Measurements from ENCODE around the gene CDC42SE2. TPM values are rescaled to one million over a fixed set of nuclear protein-coding genes. Genes with fewer than 3 reads are reported as not detected.

Gene CDC42SE2
- total RNA-seq, 1 experiment from 2014 or later = 23.2 TPM

DNA sequence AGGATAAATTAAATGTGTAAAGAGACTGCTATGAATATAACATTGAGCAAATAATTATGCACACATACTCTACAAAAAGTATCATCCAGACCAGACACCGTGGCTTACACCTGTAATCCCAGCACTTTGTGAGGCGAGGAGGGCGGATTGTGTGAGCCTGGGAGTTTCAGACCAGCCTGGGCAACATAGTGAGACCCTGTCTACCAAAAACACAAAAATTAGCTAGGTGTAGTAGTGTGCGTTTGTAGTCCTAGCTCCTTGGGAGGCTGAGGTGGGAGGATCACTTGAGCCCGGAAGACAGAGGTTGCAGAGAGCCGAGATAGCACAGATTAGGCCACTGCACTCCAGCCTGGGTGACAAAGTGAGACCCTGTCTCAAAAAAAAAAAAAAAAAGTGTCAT, 2.4 kb upstream of the CDC42SE2 start:
- Mint-ChIP-seq H3K9me3 (no peaks in the 10 kb centered on the region; a peak in 1 of 5 replicates), H3K27me3 (ENCODE audit: low read depth) (no peaks in the 10 kb centered on the region), H3K27ac (no peak overlapping the region), H3K4me3 (no peak overlapping the region), H3K4me1 (peaks cover 20 to 22% of the 10 kb centered on the region in 2 experiments), H3K36me3 (ENCODE audit: insufficient read depth in 1 of 3, low read depth in 3 of 3) (no peaks in the 10 kb centered on the region)
- H3K9me3 ChIP-seq (ENCODE audit: control insufficient read depth, low read depth, low read length) = no peaks in the 10 kb centered on the region
- H2BK20ac ChIP-seq (ENCODE audit: low read depth, low read length, poor library complexity, severe bottlenecking) = no peak overlapping the region
- no peak overlapping the region for H2BK5ac ChIP-seq (ENCODE audit: insufficient read length, low read length)
- TF ChIP-seq, protein P1, sequence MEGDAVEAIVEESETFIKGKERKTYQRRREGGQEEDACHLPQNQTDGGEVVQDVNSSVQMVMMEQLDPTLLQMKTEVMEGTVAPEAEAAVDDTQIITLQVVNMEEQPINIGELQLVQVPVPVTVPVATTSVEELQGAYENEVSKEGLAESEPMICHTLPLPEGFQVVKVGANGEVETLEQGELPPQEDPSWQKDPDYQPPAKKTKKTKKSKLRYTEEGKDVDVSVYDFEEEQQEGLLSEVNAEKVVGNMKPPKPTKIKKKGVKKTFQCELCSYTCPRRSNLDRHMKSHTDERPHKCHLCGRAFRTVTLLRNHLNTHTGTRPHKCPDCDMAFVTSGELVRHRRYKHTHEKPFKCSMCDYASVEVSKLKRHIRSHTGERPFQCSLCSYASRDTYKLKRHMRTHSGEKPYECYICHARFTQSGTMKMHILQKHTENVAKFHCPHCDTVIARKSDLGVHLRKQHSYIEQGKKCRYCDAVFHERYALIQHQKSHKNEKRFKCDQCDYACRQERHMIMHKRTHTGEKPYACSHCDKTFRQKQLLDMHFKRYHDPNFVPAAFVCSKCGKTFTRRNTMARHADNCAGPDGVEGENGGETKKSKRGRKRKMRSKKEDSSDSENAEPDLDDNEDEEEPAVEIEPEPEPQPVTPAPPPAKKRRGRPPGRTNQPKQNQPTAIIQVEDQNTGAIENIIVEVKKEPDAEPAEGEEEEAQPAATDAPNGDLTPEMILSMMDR (conservative IDR thresholded peaks at IDR 0.05) = no peak
- no peak overlapping the region for H4K5ac ChIP-seq (ENCODE audit: insufficient read length, low read depth, low read length)
- no peaks in the 10 kb centered on the region for H3K79me1 ChIP-seq (ENCODE audit: insufficient read depth, low read depth, low read length, poor library complexity, severe bottlenecking)
- no peak overlapping the region for H3K4me2 ChIP-seq (ENCODE audit: insufficient read depth, insufficient read length, low read length)
- H3T11ph ChIP-seq (ENCODE audit: low read length) = no peak overlapping the region
- H4K8ac ChIP-seq (replicated peaks; ENCODE audit: insufficient read length, low read depth, low read length) = no peak overlapping the region
- no peak overlapping the region for H3K9ac ChIP-seq (ENCODE audit: extremely low read depth, insufficient read length, low read length)
- H3K79me2 ChIP-seq (ENCODE audit: insufficient read depth, low read length) = no peaks in the 10 kb centered on the region
- no peak overlapping the region for H3K27ac ChIP-seq (ENCODE audit: insufficient read length, low read depth, low read length)
- H2AFZ ChIP-seq (ENCODE audit: low read length) = no peak overlapping the region
- no peak overlapping the region for H3K23ac ChIP-seq (ENCODE audit: insufficient read length, low read depth, low read length)
- no peak overlapping the region for H4K91ac ChIP-seq (ENCODE audit: insufficient read length, low read depth, low read length)
- H3K14ac ChIP-seq (ENCODE audit: insufficient read depth, low read length) = no peak overlapping the region
- H2BK12ac ChIP-seq (ENCODE audit: insufficient read length, low read depth, low read length) = no peak overlapping the region
- H4K20me1 ChIP-seq (ENCODE audit: control insufficient read depth, insufficient read depth, insufficient read length) = no peaks in the 10 kb centered on the region
- no peak for DNase-seq
- H3K4me1 ChIP-seq (ENCODE audit: insufficient read depth, low read length) = no peaks in the 10 kb centered on the region
- no peaks in the 10 kb centered on the region for H3K23me2 ChIP-seq (ENCODE audit: insufficient read length, low read depth, low read length, poor library complexity, severe bottlenecking)
- H2BK120ac ChIP-seq (ENCODE audit: low read depth, low read length, poor library complexity, severe bottlenecking) = no peak overlapping the region
- no peak overlapping the region for H2AK5ac ChIP-seq (ENCODE audit: insufficient read length, low read length)
- H3K4ac ChIP-seq (ENCODE audit: low read depth, low read length) = no peak overlapping the region
- no CpG with 5 or more reads among the region's 6 CpGs for WGBS (ENCODE audit: extremely low coverage, insufficient read length, low lambda C conversion rate)
- no peak overlapping the region for H2BK15ac ChIP-seq (ENCODE audit: low read depth, low read length)
- H3K18ac ChIP-seq (ENCODE audit: insufficient read length, low read depth, low read length) = no peak overlapping the region
- H3K56ac ChIP-seq (ENCODE audit: insufficient read length, low read depth, low read length) = no peak overlapping the region
- no peaks in the 10 kb centered on the region for H3K27me3 ChIP-seq (ENCODE audit: insufficient read depth, low read length)
